H9 (cell line): ENCODE data around the gene RBPJ. TPM values are rescaled to one million over a fixed set of nuclear protein-coding genes. Genes with fewer than 3 reads are reported as not detected.

Experiments used
- DNase-seq: peaks from one replicate; pipeline ENCODE4 v3.0.0-alpha.2; 2017
- H2AFZ ChIP-seq: one replicate; pipeline ENCODE4 v1.6.1; 2013; ENCODE audit warnings: mild to moderate bottlenecking, low read length, control low read depth, moderate library complexity
- H2AK5ac ChIP-seq: 2 replicates; pipeline ENCODE4 v1.6.1; 2013; ENCODE audit warnings: low read length, control low read depth, mixed read lengths; ENCODE audit not compliant: insufficient read length
- H2BK120ac ChIP-seq: one replicate; pipeline ENCODE4 v1.6.1; 2013; ENCODE audit warnings: low read depth, mild to moderate bottlenecking, low read length, control low read depth, inconsistent platforms; ENCODE audit not compliant: poor library complexity, severe bottlenecking
- H2BK12ac ChIP-seq: 2 replicates; pipeline ENCODE4 v1.6.1; 2013; ENCODE audit warnings: low read length, control low read depth, mixed read lengths, low read depth; ENCODE audit not compliant: insufficient read length
- H2BK15ac ChIP-seq: 2 replicates; pipeline ENCODE4 v1.6.1; 2013; ENCODE audit warnings: low read depth, low read length, control low read depth
- H2BK20ac ChIP-seq: one replicate; pipeline ENCODE4 v1.6.1; 2013; ENCODE audit warnings: low read depth, mild to moderate bottlenecking, low read length, control low read depth, inconsistent platforms; ENCODE audit not compliant: poor library complexity, severe bottlenecking
- H2BK5ac ChIP-seq: 2 replicates; pipeline ENCODE4 v1.6.1; 2013; ENCODE audit warnings: low read length, control low read depth, mixed read lengths; ENCODE audit not compliant: insufficient read length
- H3K14ac ChIP-seq: 2 replicates; pipeline ENCODE4 v1.6.1; 2013; ENCODE audit warnings: low read length, control low read depth; ENCODE audit not compliant: insufficient read depth
- H3K18ac ChIP-seq: 2 replicates; pipeline ENCODE4 v1.6.1; 2013; ENCODE audit warnings: low read depth, mild to moderate bottlenecking, mixed read lengths, low read length, control low read depth; ENCODE audit not compliant: insufficient read length
- H3K23ac ChIP-seq: 2 replicates; pipeline ENCODE4 v1.6.1; 2013; ENCODE audit warnings: low read length, control low read depth, mixed read lengths, low read depth; ENCODE audit not compliant: insufficient read length
- H3K23me2 ChIP-seq: 2 replicates; pipeline ENCODE4 v1.6.1; 2013; ENCODE audit warnings: low read depth, mild to moderate bottlenecking, mixed read lengths, low read length, control low read depth; ENCODE audit not compliant: insufficient read length, poor library complexity, severe bottlenecking
- H3K27ac ChIP-seq: 2 replicates; pipeline ENCODE4 v1.5.1; 2013; ENCODE audit warnings: low read length, control low read depth, mixed read lengths, low read depth; ENCODE audit not compliant: insufficient read length
- H3K27me3 ChIP-seq: 2 replicates; pipeline ENCODE4 v1.6.1; 2013; ENCODE audit warnings: low read length, control low read depth, inconsistent platforms; ENCODE audit not compliant: insufficient read depth
- H3K4ac ChIP-seq: 2 replicates; pipeline ENCODE4 v1.6.1; 2013; ENCODE audit warnings: low read depth, mild to moderate bottlenecking, control low read depth, inconsistent platforms, low read length, moderate library complexity
- H3K4me1 ChIP-seq: 2 replicates; pipeline ENCODE4 v1.6.1; 2013; ENCODE audit warnings: low read length, control low read depth, inconsistent platforms; ENCODE audit not compliant: insufficient read depth
- H3K4me2 ChIP-seq: 2 replicates; pipeline ENCODE4 v1.6.1; 2013; ENCODE audit warnings: low read length, control low read depth, mixed read lengths; ENCODE audit not compliant: insufficient read length, insufficient read depth
- H3K56ac ChIP-seq: 2 replicates; pipeline ENCODE4 v1.6.1; 2013; ENCODE audit warnings: low read depth, mild to moderate bottlenecking, mixed read lengths, low read length, control low read depth; ENCODE audit not compliant: insufficient read length
- H3K79me1 ChIP-seq: 2 replicates; pipeline ENCODE4 v1.6.1; 2013; ENCODE audit warnings: low read depth, mild to moderate bottlenecking, moderate library complexity, low read length, control low read depth, inconsistent platforms; ENCODE audit not compliant: insufficient read depth, poor library complexity, severe bottlenecking
- H3K79me2 ChIP-seq: 2 replicates; pipeline ENCODE4 v1.6.1; 2013; ENCODE audit warnings: low read length, control low read depth, inconsistent platforms; ENCODE audit not compliant: insufficient read depth
- H3K9ac ChIP-seq: 2 replicates; pipeline ENCODE4 v1.6.1; 2013; ENCODE audit warnings: low read length, control low read depth, mixed read lengths; ENCODE audit not compliant: insufficient read length; ENCODE audit errors: extremely low read depth
- H3K9me3 ChIP-seq: one replicate; pipeline ENCODE4 v1.6.1; 2013; ENCODE audit warnings: low read depth, low read length, inconsistent platforms; ENCODE audit not compliant: control insufficient read depth
- H3T11ph ChIP-seq: one replicate; pipeline ENCODE4 v1.6.1; 2013; ENCODE audit warnings: mild to moderate bottlenecking, low read length, control low read depth, inconsistent platforms
- H4K20me1 ChIP-seq: one replicate; pipeline ENCODE4 v1.6.1; 2013; ENCODE audit not compliant: control insufficient read depth, insufficient read length, insufficient read depth
- H4K5ac ChIP-seq: 2 replicates; pipeline ENCODE4 v1.6.1; 2013; ENCODE audit warnings: low read depth, mild to moderate bottlenecking, mixed read lengths, low read length, control low read depth; ENCODE audit not compliant: insufficient read length
- H4K8ac ChIP-seq: replicated peaks from 2 replicates; pipeline ENCODE4 v1.6.1; 2013; ENCODE audit warnings: low read length, control low read depth, mixed read lengths, low read depth; ENCODE audit not compliant: insufficient read length
- H4K91ac ChIP-seq: 2 replicates; pipeline ENCODE4 v1.6.1; 2013; ENCODE audit warnings: low read depth, mild to moderate bottlenecking, moderate library complexity, mixed read lengths, low read length, control low read depth; ENCODE audit not compliant: insufficient read length
- H3K27ac Mint-ChIP-seq, 3 experiments: 2 replicates in 2 of 3; 3 replicates in 1 of 3; pipeline ENCODE4 v1.8.0; 2020 to 2021; ENCODE audit warnings: mixed read lengths in 3 of 3, mild to moderate bottlenecking in 1 of 3, moderate library complexity in 1 of 3
- H3K27me3 Mint-ChIP-seq: 2 replicates; pipeline ENCODE4 v1.8.0; 2021; ENCODE audit warnings: low read depth, mild to moderate bottlenecking, moderate library complexity, mixed read lengths
- H3K36me3 Mint-ChIP-seq, 3 experiments: 2 replicates in 2 of 3; 3 replicates in 1 of 3; pipeline ENCODE4 v1.8.0; 2020 to 2021; ENCODE audit warnings: low read depth in 3 of 3, mixed read lengths in 3 of 3; ENCODE audit not compliant: insufficient read depth in 1 of 3
- H3K4me1 Mint-ChIP-seq, 2 experiments: 2 replicates each; pipeline ENCODE4 v1.8.0; 2020; ENCODE audit warnings: mixed read lengths in 2 of 2
- H3K4me3 Mint-ChIP-seq, 2 experiments: 2 replicates in 1 of 2; 3 replicates in 1 of 2; pipeline ENCODE4 v1.8.0; 2020 to 2021; ENCODE audit warnings: mild to moderate bottlenecking in 2 of 2, mixed read lengths in 2 of 2, moderate library complexity in 1 of 2
- H3K9me3 Mint-ChIP-seq, 2 experiments: 2 replicates in 1 of 2; 3 replicates in 1 of 2; pipeline ENCODE4 v1.8.0; 2020; ENCODE audit warnings: mild to moderate bottlenecking in 2 of 2, mixed read lengths in 2 of 2, moderate library complexity in 1 of 2
- total RNA-seq: library from RNA; stranded (reverse); gene quantifications from 2 replicates; pipeline ENCODE4 v1.2.1, GENCODE V29; 2021
- TF ChIP-seq, protein P1 (sequence below): fragments of 200-600 bp; sonication (generic); conservative IDR thresholded peaks from 3 replicates; pipeline ENCODE4 v1.8.0; 2021; ENCODE audit warnings: antibody characterized with exemption, mild to moderate bottlenecking

Gene RBPJ
- total RNA-seq, 1 experiment from 2014 or later, result 166 TPM

DNA sequence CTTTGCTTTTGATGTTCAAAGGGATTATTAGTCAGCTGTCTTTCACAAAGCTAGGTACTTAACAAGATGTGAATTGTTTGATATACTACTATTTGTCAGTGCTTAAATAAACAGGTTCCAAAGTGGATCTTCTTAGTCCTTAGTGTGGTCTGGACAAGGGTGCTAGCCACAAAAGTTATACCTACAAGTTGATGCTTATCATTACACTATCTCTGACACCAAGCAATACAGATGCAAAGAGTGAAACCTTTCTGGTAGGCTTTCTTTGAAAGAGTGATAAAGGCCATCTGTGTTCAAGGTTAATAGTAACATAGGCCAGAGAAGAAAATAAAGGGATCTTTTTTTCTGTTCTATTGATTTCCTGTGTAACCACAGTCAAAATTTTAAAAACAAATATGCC is 12.2 kb upstream of the RBPJ start:
- Histone ChIP-seq H4K5ac (no peak overlapping the region), H2AK5ac (no peak overlapping the region), H3K56ac (no peak overlapping the region), H2AFZ (no peak overlapping the region), H3K9me3 (no peaks in the 10 kb centered on the region), H3K4me1 (no peaks in the 10 kb centered on the region), H2BK12ac (no peak overlapping the region), H3K9ac (no peak overlapping the region), H2BK5ac (no peak overlapping the region), H2BK20ac (no peak overlapping the region), H3K23me2 (no peaks in the 10 kb centered on the region), H3K4me2 (no peak overlapping the region), H3K18ac (no peak overlapping the region), H3K4ac (no peak overlapping the region), H3K27ac (no peak overlapping the region), H3K79me2 (no peaks in the 10 kb centered on the region), H3K14ac (no peak overlapping the region), H3T11ph (no peak overlapping the region), H3K79me1 (no peaks in the 10 kb centered on the region), H4K91ac (no peak overlapping the region), H2BK120ac (no peak overlapping the region), H3K27me3 (no peaks in the 10 kb centered on the region), H3K23ac (no peak overlapping the region), H4K8ac (no peak overlapping the region), H2BK15ac (no peak overlapping the region), H4K20me1 (no peaks in the 10 kb centered on the region)
- Mint-ChIP-seq H3K36me3 (no peaks in the 10 kb centered on the region; a peak in 1 of 7 replicates), H3K27ac (no peak overlapping the region), H3K9me3 (no peaks in the 10 kb centered on the region; a peak in 1 of 5 replicates), H3K4me3 (no peak overlapping the region), H3K27me3 (no peaks in the 10 kb centered on the region), H3K4me1 (peaks cover 0 to 4% of the 10 kb centered on the region in 2 experiments; a peak in 2 of 4 replicates)
- DNase-seq, result no peak
- TF ChIP-seq, protein P1, sequence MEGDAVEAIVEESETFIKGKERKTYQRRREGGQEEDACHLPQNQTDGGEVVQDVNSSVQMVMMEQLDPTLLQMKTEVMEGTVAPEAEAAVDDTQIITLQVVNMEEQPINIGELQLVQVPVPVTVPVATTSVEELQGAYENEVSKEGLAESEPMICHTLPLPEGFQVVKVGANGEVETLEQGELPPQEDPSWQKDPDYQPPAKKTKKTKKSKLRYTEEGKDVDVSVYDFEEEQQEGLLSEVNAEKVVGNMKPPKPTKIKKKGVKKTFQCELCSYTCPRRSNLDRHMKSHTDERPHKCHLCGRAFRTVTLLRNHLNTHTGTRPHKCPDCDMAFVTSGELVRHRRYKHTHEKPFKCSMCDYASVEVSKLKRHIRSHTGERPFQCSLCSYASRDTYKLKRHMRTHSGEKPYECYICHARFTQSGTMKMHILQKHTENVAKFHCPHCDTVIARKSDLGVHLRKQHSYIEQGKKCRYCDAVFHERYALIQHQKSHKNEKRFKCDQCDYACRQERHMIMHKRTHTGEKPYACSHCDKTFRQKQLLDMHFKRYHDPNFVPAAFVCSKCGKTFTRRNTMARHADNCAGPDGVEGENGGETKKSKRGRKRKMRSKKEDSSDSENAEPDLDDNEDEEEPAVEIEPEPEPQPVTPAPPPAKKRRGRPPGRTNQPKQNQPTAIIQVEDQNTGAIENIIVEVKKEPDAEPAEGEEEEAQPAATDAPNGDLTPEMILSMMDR, result no peak
